DMS53 treated with DMSO at 0.1 percent for 48 hours (cell line): ENCODE data around the gene IGF1R.
A peak's percentile ranks its signal among the peaks of the same experiment; 100 is the strongest.

Experiments
- DNase-seq: peaks from one replicate; lab custom pipeline; 2025; ENCODE audit not compliant: unreplicated experiment; lab: John Stamatoyannopoulos, UW

IGF1R gene

DNA sequence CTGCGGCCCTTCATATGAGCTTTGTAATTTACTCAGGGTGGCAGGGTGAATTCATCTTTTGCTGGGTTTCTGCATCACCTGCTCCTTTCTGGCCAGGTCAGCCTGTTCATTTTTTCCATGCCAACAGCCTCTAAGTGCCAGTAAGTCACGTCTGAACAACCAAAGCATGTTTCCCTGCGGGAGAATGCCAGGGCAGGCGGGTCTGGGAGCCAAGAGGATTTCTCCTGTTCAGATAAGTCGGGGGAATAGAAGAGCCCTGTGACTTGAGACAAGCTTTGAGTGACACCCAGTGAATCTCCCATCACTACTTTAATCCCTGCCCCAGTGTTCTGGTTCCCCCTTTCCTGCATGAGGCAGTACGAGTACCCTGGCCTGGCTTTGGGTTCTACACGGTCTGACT lies 206.2 kb downstream of the IGF1R start:
- no peak for DNase-seq

DNA sequence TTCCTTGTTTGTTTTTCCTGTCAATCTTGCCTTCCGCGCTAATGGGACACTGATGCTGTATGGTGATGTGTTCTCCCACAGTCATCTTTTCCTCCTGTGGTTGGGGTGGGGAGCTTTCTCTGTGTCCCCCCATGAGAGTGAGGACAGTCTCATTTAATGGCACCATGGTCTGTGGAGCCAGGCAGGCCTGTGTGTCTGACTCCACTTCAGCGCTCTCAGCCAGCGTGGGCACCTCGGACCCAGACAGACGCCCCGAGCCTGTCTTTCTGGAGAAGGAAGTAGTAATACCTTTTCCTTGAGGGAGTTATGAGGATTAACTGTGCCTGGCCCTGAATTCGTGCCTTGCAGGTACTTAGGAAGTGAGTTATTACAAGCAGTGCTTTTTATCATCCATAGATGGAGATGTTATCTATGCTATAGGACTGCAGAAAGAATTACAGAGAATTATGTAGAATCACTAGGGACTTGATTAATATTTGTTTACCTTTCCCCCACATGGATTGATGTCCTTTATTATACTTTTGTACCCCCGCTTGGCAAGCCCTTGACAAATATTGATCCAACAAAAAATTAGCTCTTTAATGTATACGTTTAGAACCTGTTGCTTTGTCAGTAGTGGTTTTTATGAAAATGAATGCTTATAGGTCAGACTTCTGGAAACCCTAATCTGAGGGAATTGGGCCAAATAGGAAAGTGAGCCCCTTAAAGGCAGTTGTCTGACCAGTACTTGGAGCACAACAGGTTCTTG lies 206.9 kb downstream of the IGF1R start:
- DNase-seq: no peak

DNA sequence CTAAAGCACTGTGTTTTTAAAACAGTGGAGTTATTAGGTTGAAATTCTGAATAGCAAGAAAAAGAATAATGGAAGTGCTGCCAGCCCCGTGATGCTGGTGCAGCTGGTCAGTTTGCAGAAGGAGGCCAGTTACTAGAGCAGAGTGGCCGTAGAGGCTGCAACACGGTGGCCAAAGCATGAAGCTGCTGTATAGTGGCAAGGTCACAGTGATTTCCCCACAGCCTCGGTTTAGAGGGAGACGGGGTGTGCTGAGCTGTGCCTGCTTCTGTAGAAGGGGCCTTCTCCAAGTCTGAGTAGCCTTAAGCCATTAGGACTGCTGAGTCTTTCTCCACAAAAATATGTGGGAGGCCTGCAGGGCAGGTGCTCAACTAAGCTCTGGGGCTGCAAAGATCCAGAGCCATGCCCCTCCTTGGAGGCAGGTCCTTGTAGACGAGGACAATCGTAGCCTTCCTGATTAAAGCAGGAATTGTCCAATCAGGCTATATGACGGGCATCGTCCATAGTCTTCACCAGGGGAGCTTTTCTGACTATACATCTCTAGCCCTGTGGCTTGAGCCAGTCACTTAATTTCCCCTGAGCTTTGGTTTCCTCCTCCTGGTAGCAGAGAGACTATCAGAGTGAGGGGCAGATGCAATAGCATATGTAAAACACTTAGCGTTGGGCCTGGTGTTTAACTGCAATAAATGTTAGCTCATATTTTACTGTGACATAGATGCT lies 207.6 kb downstream of the IGF1R start:
- no peak for DNase-seq

DNA sequence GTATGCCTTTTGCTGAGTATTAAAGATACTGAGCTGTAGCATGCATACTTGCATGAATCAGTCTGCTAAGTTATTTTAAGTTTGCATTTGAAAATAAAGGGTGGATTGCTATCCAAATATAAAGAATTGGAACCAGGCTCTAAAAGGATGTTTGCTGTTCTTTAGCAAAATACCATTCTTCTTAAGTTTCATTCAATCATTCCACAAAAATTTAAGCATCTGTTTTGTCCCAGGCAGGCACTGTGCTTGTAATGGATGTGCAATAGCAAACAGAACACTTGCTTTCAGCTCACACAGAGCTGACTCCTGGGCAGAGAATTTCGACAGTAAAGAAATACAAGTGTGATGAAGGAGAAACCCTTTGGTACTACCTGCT lies 208.2 kb downstream of the IGF1R start:
- no peak for DNase-seq

DNA sequence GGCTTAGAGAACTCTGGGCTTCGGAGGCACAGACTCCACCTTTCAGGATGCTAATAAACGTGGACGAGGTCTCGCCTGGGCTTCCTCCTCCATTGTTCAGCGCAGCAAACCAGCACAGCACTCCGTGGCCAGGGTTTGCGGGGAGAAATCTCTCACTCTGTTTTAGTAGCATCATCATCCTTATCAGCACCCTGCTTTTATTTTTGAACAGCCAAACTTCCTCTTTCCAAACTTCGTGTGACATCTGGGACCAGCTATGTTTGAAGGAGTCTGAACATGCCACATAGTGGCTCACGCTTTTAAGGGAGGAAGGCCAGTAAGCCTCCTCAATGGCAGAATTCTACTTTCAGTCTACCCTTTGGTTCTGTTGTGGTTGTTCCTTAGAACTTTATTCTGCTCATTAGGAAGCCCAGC lies 210.3 kb downstream of the IGF1R start:
- DNase-seq: no peak

DNA sequence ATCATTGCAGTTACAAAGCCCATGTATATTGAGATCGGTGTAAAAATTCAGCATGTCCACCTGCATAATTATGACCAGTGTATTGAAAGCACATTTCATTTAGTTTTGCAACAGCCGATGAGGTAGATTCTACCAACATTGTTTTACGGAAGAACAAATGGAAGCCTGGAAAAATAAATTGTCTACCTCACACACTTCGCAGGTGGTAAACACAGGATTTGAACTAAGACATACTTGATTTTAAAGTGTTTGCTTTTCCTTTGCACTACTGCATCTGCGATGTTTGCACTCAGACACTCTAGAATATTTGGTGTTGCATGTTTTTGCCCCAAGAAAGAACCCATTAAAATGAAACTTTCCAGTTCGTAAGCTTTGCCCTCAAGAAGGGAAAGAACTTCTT lies 210.8 kb downstream of the IGF1R start:
- DNase-seq: peak; percentile 81

DNA sequence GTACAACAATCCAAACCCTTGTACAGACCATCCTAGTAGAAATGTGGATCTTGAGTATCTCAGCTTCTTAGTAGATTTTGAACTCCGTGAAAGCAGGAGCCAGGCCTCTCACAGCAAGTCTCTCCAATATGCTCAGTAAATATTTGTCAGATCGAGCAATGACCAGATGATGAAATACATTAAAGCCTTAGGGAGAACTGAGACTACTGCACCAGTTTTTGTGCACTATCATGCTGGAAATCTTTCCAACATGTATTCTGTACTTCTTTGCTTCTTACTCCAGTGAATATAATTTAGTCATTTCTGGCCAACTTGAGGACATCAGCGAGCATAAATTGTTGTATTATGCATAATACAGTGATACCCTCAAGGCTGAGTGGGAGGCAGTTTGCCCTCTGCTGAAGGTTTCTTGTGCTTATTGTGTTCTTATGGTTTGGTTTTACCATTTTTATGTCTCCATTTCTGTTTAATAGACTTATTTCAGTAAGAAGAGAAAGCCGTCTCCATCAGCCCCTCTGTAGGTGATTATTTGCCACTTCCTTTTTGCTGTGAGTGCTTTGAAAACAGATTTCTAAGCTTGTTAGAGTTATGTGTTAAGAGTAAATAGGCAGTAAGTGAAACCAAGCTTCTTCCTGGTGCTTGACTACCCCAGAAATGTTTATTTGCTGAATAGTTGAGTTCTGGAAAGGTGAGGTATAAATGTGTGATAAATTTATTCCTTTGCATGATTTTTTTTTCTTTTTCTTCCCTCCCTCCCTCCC lies 212.1 kb downstream of the IGF1R start:
- peak; percentile 32 for DNase-seq

DNA sequence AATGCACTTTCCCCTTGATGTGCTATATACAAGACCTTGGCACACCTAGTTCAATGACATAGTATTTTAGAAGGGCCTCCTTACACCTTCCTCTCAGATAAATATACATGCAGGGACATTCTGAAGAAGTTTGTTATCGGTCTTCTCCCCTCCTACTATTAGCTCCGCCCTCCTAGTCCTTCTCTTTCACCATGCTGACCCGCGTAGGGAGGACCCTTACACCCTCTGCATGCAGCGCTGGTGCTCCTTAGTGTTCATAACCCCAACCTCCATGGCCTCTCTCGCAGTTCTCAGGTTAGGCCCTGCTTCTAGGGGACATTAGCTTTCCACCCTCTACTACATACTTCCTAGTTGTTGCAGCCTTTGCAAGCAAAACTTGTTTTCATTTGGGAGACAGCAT lies 212.8 kb downstream of the IGF1R start:
- no peak for DNase-seq

DNA sequence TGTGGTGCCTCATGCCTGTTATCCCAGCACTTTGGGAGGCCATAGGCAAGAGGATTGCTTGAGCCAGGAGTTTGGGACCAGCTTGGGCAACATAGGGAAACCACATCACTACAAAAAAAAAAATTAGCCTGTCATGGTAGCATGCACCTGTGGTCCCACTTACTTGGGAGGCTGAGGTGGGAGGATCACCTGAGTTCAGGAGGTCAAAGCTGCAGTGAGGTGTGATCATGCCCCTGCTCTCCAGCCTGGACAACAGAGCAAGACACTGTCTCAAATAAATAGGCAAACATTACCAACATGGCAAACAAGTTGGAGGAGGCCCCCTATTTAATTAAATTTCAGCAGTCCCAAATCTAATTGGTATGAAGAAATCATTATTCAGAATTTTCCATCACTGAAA lies 215.6 kb downstream of the IGF1R start:
- no peak for DNase-seq

DNA sequence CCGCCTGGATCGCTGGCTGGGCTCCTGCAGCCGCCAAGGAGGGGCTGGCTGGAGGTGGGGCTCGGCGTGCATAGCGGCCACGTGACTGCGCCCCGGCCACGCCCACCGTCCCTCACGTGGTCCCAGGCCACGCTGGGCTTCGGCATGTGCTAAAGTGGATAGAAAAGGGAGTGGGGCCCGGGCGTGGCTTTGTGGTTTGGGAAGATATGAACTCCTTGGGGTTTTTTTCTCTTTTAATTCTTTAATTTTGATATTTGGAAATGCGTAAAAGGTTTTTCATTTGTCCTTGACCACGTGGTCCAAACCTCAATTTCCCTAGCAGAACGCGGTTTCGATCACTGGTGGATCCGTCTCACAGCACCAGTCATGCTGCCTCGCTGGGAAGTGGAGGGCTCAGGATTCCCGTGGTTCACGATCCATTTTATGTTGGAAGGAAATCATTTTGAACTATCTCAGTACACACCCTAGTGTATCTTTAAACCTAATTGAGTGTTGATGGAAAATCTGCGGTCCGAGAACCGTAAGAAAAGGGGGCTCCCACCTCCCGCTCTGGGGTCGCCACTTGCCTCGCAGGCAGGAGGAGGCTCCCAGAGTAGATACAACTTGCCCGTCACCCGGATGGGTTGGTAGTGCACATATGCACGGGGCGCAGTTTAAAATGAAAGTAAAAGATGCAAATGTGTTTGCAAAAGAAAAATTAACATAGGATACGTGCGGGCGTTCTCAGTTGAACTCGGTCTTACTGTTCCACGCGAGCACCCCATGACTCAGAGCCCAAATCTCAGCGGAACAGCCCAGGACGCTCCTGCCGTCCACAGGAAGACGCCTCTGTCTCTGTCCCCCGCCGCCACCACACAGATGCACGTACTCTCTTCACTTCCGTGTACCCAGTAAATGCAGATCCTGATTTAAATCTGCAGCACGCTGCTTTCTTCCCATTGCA lies 217.3 kb downstream of the IGF1R start:
- DNase-seq: peak; percentile 68

DNA sequence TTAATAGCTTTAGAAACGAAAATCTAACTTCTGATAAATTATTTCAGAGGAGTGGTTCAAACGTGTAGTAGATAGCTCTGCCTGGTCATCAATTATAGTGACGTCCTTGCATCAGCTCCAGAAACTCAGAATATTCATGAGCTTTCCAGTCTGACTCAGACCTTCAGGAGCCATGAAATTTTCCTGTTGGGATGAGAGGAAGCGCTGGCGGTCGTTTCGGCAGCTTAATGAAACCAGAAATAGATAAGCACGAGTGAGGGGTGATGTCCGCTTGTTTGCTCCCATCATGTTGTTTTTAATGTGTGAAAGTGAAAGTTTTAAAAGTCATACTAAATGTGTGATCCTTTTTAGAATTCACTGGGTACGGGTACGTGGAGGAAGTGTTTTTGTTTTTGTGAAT lies 218.2 kb downstream of the IGF1R start:
- peak; percentile 58 for DNase-seq

DNA sequence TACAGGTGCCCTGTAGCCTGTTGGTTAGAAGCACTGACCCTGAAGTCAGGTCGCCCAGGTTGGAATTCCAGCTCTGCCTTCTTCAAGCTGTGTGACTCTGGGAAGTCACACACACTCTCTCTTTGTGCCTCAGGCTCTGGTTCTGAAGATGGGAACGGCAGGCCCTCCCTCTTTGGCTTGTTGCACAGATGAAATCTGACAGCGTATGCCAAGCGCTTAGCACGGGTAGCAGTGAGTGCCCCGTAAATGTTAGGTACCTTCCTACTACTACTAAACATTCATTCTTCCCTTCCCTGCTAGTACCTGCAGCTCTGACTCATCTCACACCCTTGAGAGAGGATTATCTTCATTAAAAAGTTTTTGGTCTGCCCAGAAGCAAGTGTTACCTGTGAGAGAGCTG lies 220.2 kb downstream of the IGF1R start:
- DNase-seq: no peak

DNA sequence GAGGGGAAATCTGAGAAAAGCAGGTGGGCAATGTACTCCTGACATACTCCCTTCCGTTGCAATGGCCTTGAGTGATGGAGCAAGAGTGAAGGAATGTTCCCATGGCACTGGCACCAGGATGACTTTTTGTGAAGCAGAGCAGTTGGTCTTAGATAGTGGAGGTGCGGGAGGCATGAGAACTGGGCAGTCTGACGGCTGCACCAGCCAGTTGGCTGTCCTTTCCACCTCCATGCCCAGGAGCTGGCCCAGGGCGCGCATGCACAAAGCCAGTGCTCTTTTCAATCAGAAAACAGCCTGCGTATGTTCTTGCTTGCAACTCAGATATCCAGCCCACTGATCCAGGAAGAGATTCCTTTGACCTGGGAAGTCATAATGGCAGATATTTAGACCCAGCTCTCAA lies 222.4 kb downstream of the IGF1R start:
- no peak for DNase-seq

DNA sequence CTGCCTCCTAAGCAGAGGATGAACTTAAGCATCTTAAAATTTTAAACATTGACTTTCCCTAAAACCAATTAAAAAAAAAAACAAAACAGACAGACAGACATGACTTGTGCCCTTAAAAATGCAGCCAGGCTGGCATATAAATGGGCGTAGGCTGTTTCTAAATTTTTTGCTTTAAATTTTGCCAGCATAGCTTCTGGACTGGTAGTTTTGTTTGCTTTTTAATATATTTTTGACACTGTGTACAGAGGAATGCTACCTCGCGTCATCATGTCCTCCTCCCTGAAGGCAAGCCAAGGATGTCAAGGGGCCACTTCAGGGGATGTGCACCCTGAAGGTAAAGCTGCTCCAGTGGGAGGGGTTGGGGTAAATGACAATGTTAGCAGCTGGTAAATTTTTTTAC lies 224.4 kb downstream of the IGF1R start:
- DNase-seq: no peak

DNA sequence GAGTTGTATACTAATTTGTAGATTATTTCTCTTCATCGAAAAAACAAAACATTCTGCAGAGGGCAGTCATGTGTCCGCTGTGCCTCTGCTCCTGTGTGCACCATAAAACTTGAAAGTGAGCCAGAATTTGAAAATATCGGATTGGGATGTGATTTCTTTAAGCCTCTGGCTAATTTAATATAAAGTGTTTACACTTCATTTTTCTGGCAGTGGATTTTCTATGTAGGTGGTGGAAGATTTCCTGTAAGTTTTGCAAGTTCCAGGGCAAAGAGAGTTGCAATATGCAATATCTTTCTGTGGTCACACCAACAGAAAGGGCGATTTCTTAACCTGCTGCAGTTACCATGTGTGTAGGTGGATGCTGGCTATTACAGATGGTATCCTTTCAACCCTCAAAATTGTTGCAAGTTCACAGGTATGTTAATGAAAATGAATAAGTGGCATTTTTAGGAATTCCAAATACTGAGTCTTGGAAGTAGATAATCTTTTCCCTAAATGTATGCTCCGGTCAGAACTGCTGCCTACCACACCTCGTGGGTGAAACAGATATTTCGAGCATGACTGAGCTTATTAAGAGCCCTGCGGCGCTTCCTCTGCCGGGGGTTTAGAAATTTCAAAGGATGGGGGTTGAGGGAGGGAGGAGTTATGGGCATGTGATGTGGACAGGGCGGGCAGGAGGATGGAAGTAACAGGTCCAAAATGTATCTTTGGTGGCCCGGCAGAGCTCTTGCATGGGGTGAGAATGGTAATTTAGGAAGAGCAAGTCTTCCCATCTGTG lies 225.3 kb downstream of the IGF1R start:
- DNase-seq: no peak

DNA sequence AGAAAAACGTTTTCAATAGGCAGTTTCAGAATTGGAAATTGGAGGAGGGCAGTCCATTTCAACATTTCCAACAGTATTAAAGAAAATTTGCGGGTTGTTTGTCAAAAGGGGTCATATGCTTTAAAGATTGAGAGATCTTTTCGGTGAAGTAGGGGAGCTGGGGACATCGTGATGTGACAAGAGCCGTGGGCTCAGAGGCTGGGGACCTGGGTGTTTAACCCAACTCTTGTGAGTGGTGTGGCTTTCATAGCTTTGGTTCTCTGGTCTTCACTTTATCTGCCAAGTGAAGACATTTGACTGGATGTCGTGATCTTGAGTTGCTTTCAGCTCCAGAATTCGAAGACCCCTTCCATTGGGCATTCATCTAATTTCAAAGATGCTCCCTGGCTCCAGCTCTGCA lies 226.0 kb downstream of the IGF1R start:
- no peak for DNase-seq

DNA sequence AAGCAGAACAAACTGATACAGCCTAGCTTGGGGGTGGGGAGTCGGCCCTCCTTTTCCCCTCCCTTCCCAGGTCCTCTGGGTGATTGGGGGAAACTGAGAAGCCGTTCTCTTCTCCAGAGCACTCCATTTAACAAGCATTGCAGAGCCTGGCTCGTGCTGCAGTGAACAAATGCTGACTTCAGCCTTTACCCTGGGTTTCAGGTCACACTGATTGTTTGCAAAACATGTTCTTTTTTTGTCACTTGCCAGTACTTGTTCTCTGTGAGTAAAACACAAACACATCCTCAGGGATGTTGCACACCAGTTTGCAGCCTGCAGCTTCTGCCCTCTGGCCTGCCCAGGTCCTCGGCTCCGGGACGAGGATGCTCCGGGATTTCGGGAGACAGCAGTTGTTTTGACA lies 226.4 kb downstream of the IGF1R start:
- no peak for DNase-seq

DNA sequence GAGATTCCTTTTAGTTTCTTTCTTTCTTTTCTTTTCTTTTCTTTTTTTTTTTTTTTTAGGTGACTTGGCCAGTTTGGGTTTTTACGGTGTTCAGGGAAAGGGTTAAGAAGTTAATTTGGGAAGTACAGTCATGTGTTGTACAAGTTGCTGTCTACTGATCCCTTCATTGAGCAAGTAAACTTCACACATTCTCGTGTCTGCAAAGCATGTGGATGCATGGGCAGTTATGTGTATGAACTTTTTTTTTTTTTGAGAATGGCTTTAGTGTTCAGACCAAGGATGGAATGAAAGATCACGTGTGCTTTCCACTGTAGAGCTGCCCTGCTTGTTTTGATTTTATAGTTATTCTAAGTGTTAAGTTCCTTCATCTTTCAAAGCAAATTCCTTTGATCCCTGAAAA lies 227.0 kb downstream of the IGF1R start:
- no peak for DNase-seq

DNA sequence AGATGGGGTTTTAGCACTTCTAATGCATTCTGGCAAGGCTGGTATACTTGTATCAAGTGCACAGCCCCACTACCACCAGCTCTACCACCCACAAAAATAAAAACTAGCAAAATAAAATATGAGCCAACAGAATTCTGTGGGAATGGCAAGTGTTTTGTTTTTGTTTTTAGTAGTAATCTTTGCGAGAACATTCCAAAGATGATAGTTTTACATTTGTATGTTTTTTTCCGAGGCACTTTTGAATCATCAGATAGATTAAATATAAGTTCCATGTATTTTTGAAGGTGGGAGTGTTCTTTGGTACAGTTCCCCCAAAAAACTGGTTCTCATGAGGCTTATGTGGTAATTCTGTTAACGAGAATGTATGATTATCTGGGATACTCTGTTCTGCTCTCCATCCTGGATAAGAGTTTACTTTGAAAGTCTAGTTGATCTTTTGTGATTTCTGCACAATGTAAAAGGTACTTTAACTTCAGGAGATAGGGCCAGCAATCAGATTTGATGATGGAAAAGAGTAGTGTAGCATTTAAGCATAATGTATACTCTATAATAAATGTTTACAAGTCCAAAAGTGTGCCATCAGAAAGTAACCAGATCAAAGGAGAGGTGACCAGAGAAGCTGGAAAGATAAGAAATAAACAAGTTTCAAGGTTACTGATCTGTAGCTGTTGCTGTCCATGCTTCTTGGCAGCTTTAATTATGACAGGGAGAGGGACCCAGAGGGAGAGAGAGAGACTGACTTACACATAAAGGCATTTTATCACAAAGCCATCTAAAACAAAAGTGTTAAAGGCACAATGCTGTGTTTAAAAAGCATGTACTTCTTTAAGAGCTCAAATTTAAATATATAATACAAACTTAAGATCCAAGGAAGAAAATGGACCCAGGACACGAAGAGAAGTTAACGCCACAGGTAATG lies 228.4 kb downstream of the IGF1R start:
- DNase-seq: no peak
